K562 (cell line): ENCODE data around the gene HOXA4. TPM values are rescaled to one million over a fixed set of nuclear protein-coding genes. Genes with fewer than 3 reads are reported as not detected.

ENCODE experiments used
- ATAC-seq: fragments of 200-7000 bp; cut with Tn5 transposase; 3 replicates; pipeline ENCODE4 v1.9.1; 2020; ENCODE audit warnings: moderate library complexity
- BruUV-seq: library from RNA; stranded (reverse); fragments of 400-500 nt; replicated peaks from 2 replicates; lab custom pipeline; 2021; lab: Mats Ljungman, UMichigan
- CTCF ChIA-PET: fragments of 300-600 bp; formaldehyde crosslinking; extraction: SDS; loops from one replicate; lab custom pipeline; 2021; ENCODE audit warnings: low intra/inter-chr PET ratio; lab: Yijun Ruan, JAX
- POLR2A ChIA-PET: fragments of 300-600, 350-650 bp; sonication (Branson Sonifier 250); formaldehyde crosslinking; extraction: SDS; loops from one replicate; lab custom pipeline; 2021; ENCODE audit warnings: antibody characterized with exemption, inconsistent platforms; lab: Yijun Ruan, JAX
- DNase-seq, 4 experiments: peaks; one replicate each; pipeline versions ENCODE4 v3.0.0 to v3.0.0-alpha.2; 2011 to 2018; ENCODE audit warnings: low spot score in 3 of 4, mixed read lengths in 3 of 4; ENCODE audit errors: extremely low read depth in 1 of 4
- FAIRE-seq: peaks from 2 replicates; lab custom pipeline; 2011; peaks lifted over from hg19 to GRCh38; lab: Jason Lieb, UNC
- H2AFZ ChIP-seq: 2 replicates; pipeline ENCODE4 v1.6.0; 2011; ENCODE audit warnings: low read depth, low read length, control low read depth, inconsistent platforms
- H3K27ac ChIP-seq: fragments of 200-600 bp; 3 replicates; pipeline ENCODE4 v1.8.0; 2011; ENCODE audit warnings: low read depth, mild to moderate bottlenecking, control low read depth, inconsistent platforms, low read length, moderate library complexity, mixed read lengths; ENCODE audit errors: extremely low read depth
- H3K27me3 ChIP-seq, 2 experiments: fragments of 300-600 bp in 1 of 2; 2 replicates in 1 of 2; 3 replicates in 1 of 2; pipeline versions ENCODE4 v1.6.0 to v1.8.0; 2011; ENCODE audit warnings: inconsistent platforms in 2 of 2, low read length in 2 of 2, mild to moderate bottlenecking in 1 of 2, mixed read lengths in 1 of 2, moderate library complexity in 1 of 2; ENCODE audit not compliant: control insufficient read depth in 2 of 2, insufficient read depth in 2 of 2
- H3K36me3 ChIP-seq: fragments of 300-600 bp; 3 replicates; pipeline ENCODE4 v1.8.0; 2011; ENCODE audit warnings: mild to moderate bottlenecking, low read length, inconsistent platforms; ENCODE audit not compliant: control insufficient read depth, insufficient read depth
- H3K4me1 ChIP-seq, 2 experiments: fragments of 200-600 bp in 1 of 2; replicated peaks in 1 of 2; 2 replicates in 1 of 2; 3 replicates in 1 of 2; pipeline versions ENCODE4 v1.5.1 to v1.8.0; 2011; ENCODE audit warnings: inconsistent platforms in 2 of 2, low read length in 2 of 2, mild to moderate bottlenecking in 1 of 2, mixed read lengths in 1 of 2, moderate library complexity in 1 of 2; ENCODE audit not compliant: control insufficient read depth in 2 of 2, insufficient read depth in 2 of 2
- H3K4me2 ChIP-seq: 2 replicates; pipeline ENCODE4 v1.6.1; 2011; ENCODE audit warnings: low read length, control low read depth, inconsistent platforms, mixed read lengths; ENCODE audit not compliant: insufficient read depth
- H3K4me3 ChIP-seq: fragments of 200-600 bp; sonication (generic), shearing (Covaris generic); 2 replicates; pipeline ENCODE4 v1.5.1; 2016; ENCODE audit warnings: control low read depth, inconsistent platforms
- H3K79me2 ChIP-seq: fragments of 200-600 bp; 3 replicates; pipeline ENCODE4 v1.8.0; 2011; ENCODE audit warnings: low read length, inconsistent platforms; ENCODE audit not compliant: control insufficient read depth, insufficient read depth
- H3K9ac ChIP-seq, 2 experiments: 2 replicates each; pipeline versions ENCODE4 v1.6.0 to v1.6.1; 2011; ENCODE audit warnings: low read depth in 2 of 2, low read length in 2 of 2, control low read depth in 1 of 2, inconsistent platforms in 1 of 2, mild to moderate bottlenecking in 1 of 2, mixed read lengths in 1 of 2; ENCODE audit not compliant: insufficient read depth in 1 of 2
- H3K9me1 ChIP-seq: one replicate; pipeline ENCODE4 v1.6.0; 2011; ENCODE audit warnings: inconsistent platforms, mild to moderate bottlenecking, low read length, moderate library complexity; ENCODE audit not compliant: control insufficient read depth, insufficient read depth
- H3K9me3 ChIP-seq: replicated peaks from 2 replicates; pipeline ENCODE4 v1.5.1; 2011; ENCODE audit warnings: low read depth, low read length, inconsistent platforms; ENCODE audit not compliant: control insufficient read depth, insufficient read depth
- H4K20me1 ChIP-seq: replicated peaks from 2 replicates; pipeline ENCODE4 v1.6.1; 2011; ENCODE audit warnings: low read length, inconsistent platforms, mixed read lengths; ENCODE audit not compliant: control insufficient read depth, insufficient read depth
- CCNT2 ChIP-seq: IDR thresholded peaks from 2 replicates; pipeline ENCODE4 v1.6.1; 2011; ENCODE audit warnings: borderline replicate concordance, low read depth, mild to moderate bottlenecking, moderate library complexity, mixed read lengths, low read length; ENCODE audit not compliant: insufficient read length; ENCODE audit errors: extremely low read depth
- FOS ChIP-seq: IDR thresholded peaks from 3 replicates; pipeline ENCODE4 v1.6.1; 2011; ENCODE audit not compliant: insufficient read length; ENCODE audit errors: extremely low read depth
- HMBOX1 ChIP-seq: sonication (generic); IDR thresholded peaks from 2 replicates; pipeline ENCODE4 v1.6.1; 2016
- KLF13 ChIP-seq: fragments of 450-650 bp; IDR thresholded peaks from 2 replicates; pipeline ENCODE4 v1.6.1; 2016; ENCODE audit warnings: missing genetic modification characterization, low read depth, mild to moderate bottlenecking, missing compliant biosample characterization, moderate library complexity, borderline replicate concordance
- NBN ChIP-seq: fragments of 450-650 bp; IDR thresholded peaks from 2 replicates; pipeline ENCODE4 v1.6.1; 2016; ENCODE audit warnings: low read depth, mild to moderate bottlenecking
- NCOA2 ChIP-seq, 2 experiments: fragments of 450-650 bp; IDR thresholded peaks; 2 replicates each; pipeline ENCODE4 v1.6.1; 2018; ENCODE audit warnings: mild to moderate bottlenecking in 2 of 2, moderate library complexity in 1 of 2; ENCODE audit not compliant: partially characterized antibody in 2 of 2
- NCOA6 ChIP-seq: fragments of 450-650 bp; IDR thresholded peaks from 2 replicates; pipeline ENCODE4 v1.6.1; 2017; ENCODE audit warnings: mild to moderate bottlenecking
- TRIM28 ChIP-seq: fragments of 450-650 bp; IDR thresholded peaks from 2 replicates; pipeline ENCODE4 v1.6.1; 2017
- USF1 ChIP-seq: sonication (generic); formaldehyde crosslinking; IDR thresholded peaks from 2 replicates; pipeline ENCODE4 v1.9.0; 2022; ENCODE audit warnings: mild to moderate bottlenecking, missing genetic modification reagents
- XRCC5 ChIP-seq: fragments of 200-400 bp; formaldehyde crosslinking; IDR thresholded peaks from 2 replicates; pipeline ENCODE4 v1.6.1; 2017; ENCODE audit warnings: low read depth, mild to moderate bottlenecking, low read length
- ZNF311 ChIP-seq: fragments of 250-450 bp; sonication (Bioruptor Pico); IDR thresholded peaks from 2 replicates; pipeline ENCODE4 v1.4.0; 2020; ENCODE audit warnings: mild to moderate bottlenecking, moderate library complexity
- ZNF57 ChIP-seq: fragments of 450-650 bp; formaldehyde crosslinking; IDR thresholded peaks from 2 replicates; pipeline ENCODE4 v1.4.0; 2020; ENCODE audit warnings: mild to moderate bottlenecking, moderate library complexity
- WGBS: fragments of 100-300 bp; shearing (Covaris generic); methylation state at CpG from one replicate; pipeline ENCODE4 v1.1.6; 2016; ENCODE audit warnings: low coverage, mixed read lengths; ENCODE audit not compliant: insufficient coverage; ENCODE audit errors: missing lambda C conversion rate; 5-methylcytosine and 5-hydroxymethylcytosine counted together
- in situ Hi-C: fragments of 300-500 bp; cut with MboI; formaldehyde crosslinking; loops from 4 replicates; pipeline ENCODE4 v1.15.0; 2018; ENCODE audit warnings: inconsistent platforms, mixed read lengths
- intact Hi-C: fragments of 100-400 bp; cut with micrococcal nuclease; formaldehyde crosslinking; loops from 2 replicates; pipeline ENCODE4 v1.14.2; 2022
- polyA plus RNA-seq, 8 experiments: library from polyadenylated mRNA; depleted of rRNA in 4 of 8; stranded (reverse) in 5 of 8; unstranded in 3 of 8; fragments of >200 nt; fragmentation: Nextera tagmentation in 2 of 8; fragmentation: Illumina TruSeq in 1 of 8; extraction: Ambion mirVana in 2 of 8; extraction: Trizol in 1 of 8; gene quantifications; 2 replicates each; pipeline versions ENCODE4 v1.2.1 to v1.2.3, GENCODE V29; 2011 to 2014; ENCODE audit warnings: inconsistent platforms in 1 of 8, missing spikeins in 1 of 8
- total RNA-seq, 7 experiments: library from RNA; depleted of rRNA in 6 of 7; stranded (reverse); fragments of >200 nt in 6 of 7; fragmentation: Illumina TruSeq in 2 of 7; extraction: Trizol in 2 of 7; gene quantifications; 2 replicates each; pipeline versions ENCODE4 v1.2.1 to v1.2.3, GENCODE V29; 2011 to 2021; ENCODE audit warnings: low replicate concordance in 1 of 7

Gene HOXA4
- total and polyA plus RNA-seq, 9 of the 15 experiments (the other 6 are each of a cell fraction or from before 2014, with no cell fraction given) = not detected

- in situ Hi-C loops (no loop called here), intact Hi-C loops (no loop called here)
- FAIRE-seq (no peak), ATAC-seq (no peak), DNase-seq (no peak)
- Histone ChIP-seq H3K4me3 (no peak overlapping the region), H3K9ac (no peak overlapping the region), H3K27me3 (peaks cover 27 to 48% of the 10 kb centered on the region in 2 experiments), H3K4me1 (peaks cover 0 to 20% of the 10 kb centered on the region in 2 experiments; a peak in 2 of 5 replicates), H3K9me3 (no peaks in the 10 kb centered on the region), H3K9me1 (no peaks in the 10 kb centered on the region), H3K27ac (no peak overlapping the region), H3K79me2 (no peaks in the 10 kb centered on the region), H3K4me2 (no peak overlapping the region), H3K36me3 (no peaks in the 10 kb centered on the region), H4K20me1 (no peaks in the 10 kb centered on the region), H2AFZ (no peak overlapping the region)
- POLR2A ChIA-PET = interaction anchor here (0.8 kb wide), 1 partner anchor 9 kb away, joined by 7 read pairs; no protein-coding TSS in a partner anchor
- no peak for TF ChIP-seq NBN
- TF ChIP-seq NCOA6 = no peak
- TF ChIP-seq NCOA2 (IDR thresholded peaks at IDR 0.05; ENCODE audit: partially characterized antibody in 2 of 2) = no peak
- no TSS peak for BruUV-seq
- 3% methylated on average over 9 of the region's 9 CpGs for WGBS
- CTCF ChIA-PET = no interaction called here
Observed at GRCh38 chr7:27091941-27092818, 38.4 kb downstream of the HOXA4 start.

- H3K27me3 ChIP-seq = peaks cover 24 to 39% of the 10 kb centered on the region in 2 experiments
- no peaks in the 10 kb centered on the region for H4K20me1 ChIP-seq
- FAIRE-seq = no peak
- no peaks in the 10 kb centered on the region for H3K9me1 ChIP-seq
- H3K4me3 ChIP-seq = no peak overlapping the region
- H3K36me3 ChIP-seq = no peaks in the 10 kb centered on the region
- H3K9ac ChIP-seq = no peak overlapping the region
- ChIA-PET POLR2A (interaction anchor here (1.2 kb wide), 1 partner anchor 67 kb away, joined by 3 read pairs; no protein-coding TSS in a partner anchor), CTCF (no interaction called here)
- BruUV-seq = no TSS peak
- H3K9me3 ChIP-seq = no peaks in the 10 kb centered on the region
- 0% methylated on average over 3 of the region's 3 CpGs for WGBS
- intact Hi-C loops = no loop called here
- no peak overlapping the region for H3K4me2 ChIP-seq
- ATAC-seq = no peak
- no peak for DNase-seq
- H3K79me2 ChIP-seq = no peaks in the 10 kb centered on the region
- H3K4me1 ChIP-seq = peaks cover 0 to 12% of the 10 kb centered on the region in 2 experiments; a peak in 2 of 5 replicates
- H3K27ac ChIP-seq = no peak overlapping the region
- in situ Hi-C loops = no loop called here
- no peak overlapping the region for H2AFZ ChIP-seq
- TF ChIP-seq ZNF311 (CRISPR knock-in tag) (no peak), HMBOX1 (no peak), USF1 (CRISPR knock-in tag) (no peak), KLF13 (tag) (no peak), XRCC5 (no peak), TRIM28 (no peak), ZNF57 (CRISPR knock-in tag) (no peak), FOS (no peak), CCNT2 (no peak)
Observed at GRCh38 chr7:27091105-27091504, 39.5 kb downstream of the HOXA4 start.
